GDM1 (cell line): Measurements from ENCODE around the gene TRPT1.

ENCODE experiments used
- DNase-seq: peaks from one replicate; lab custom pipeline; 2025; lab: John Stamatoyannopoulos, UW

Gene TRPT1

GRCh38 chr11:64178203-64178602 lies 47.8 kb downstream of the TRPT1 start:
- DNase-seq = no peak

GRCh38 chr11:64176751-64177150 lies 49.2 kb downstream of the TRPT1 start:
- no peak for DNase-seq
